Panc1 (cell line): ENCODE measurements around the gene SPEF1.

ENCODE experiments used
- POLR2AphosphoS5 ChIP-seq: IDR thresholded peaks from 2 replicates; pipeline ENCODE4 v1.6.1; 2012; ENCODE audit warnings: mild to moderate bottlenecking, low read depth, low read length, moderate library complexity
- TCF7L2 ChIP-seq: IDR thresholded peaks from 2 replicates; pipeline ENCODE4 v1.6.1; 2011; ENCODE audit warnings: mild to moderate bottlenecking, low read depth, low read length, inconsistent platforms
- TF ChIP-seq, protein P1 (sequence below): fragments of 450-650 bp; IDR thresholded peaks from 2 replicates; pipeline ENCODE4 v1.5.1; 2017; ENCODE audit warnings: mild to moderate bottlenecking
- TF ChIP-seq, protein P2 (sequence below), 2 experiments: IDR thresholded peaks; 2 replicates each; pipeline ENCODE4 v1.6.1; 2011 to 2012; ENCODE audit warnings: low read depth in 2 of 2, control low read depth in 1 of 2, low read length in 1 of 2, mild to moderate bottlenecking in 1 of 2, moderate library complexity in 1 of 2; ENCODE audit not compliant: insufficient read depth in 1 of 2

DNA sequence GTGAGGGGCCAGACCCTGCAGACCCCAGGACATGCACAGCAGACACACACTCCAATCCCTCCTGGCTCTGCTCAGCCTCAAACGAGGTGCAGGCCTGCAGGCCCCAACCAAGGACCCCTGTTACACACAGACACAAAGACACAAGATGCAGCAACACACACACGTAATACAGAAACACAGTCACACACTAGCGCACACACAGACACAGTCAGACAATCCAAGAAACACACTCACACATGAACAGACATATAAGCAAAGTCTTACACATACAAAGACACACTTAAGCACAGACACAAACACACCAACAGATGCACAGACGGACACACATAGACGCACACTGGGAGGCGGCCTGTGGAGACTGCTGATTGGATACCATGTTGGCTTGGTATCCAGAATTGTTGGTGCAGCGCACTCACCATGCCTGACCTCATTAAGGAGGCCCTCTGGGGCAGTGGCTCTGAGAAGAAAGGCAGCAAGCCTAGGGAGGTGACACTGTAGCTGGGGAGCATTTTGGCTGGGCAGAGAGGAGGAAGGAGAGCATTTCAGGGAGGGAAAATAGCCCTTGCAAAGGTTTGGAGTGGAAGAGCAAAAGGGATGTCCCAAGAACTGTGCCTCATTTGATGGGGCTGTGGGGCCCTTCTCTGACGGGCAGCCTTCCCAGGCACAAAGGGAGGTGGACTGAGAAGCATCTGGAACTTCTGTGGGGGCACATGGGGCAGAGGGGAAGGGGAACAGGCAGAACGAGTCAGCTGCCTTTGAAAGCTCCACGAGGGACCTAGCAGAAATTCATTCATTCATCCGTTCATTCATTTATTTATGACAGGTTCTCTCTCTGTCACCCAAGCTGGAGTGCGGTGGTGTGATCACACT is 50.2 kb downstream of the SPEF1 start:
- TF ChIP-seq TCF7L2 (no peak), POLR2AphosphoS5 (no peak)
- TF ChIP-seq, protein P1, sequence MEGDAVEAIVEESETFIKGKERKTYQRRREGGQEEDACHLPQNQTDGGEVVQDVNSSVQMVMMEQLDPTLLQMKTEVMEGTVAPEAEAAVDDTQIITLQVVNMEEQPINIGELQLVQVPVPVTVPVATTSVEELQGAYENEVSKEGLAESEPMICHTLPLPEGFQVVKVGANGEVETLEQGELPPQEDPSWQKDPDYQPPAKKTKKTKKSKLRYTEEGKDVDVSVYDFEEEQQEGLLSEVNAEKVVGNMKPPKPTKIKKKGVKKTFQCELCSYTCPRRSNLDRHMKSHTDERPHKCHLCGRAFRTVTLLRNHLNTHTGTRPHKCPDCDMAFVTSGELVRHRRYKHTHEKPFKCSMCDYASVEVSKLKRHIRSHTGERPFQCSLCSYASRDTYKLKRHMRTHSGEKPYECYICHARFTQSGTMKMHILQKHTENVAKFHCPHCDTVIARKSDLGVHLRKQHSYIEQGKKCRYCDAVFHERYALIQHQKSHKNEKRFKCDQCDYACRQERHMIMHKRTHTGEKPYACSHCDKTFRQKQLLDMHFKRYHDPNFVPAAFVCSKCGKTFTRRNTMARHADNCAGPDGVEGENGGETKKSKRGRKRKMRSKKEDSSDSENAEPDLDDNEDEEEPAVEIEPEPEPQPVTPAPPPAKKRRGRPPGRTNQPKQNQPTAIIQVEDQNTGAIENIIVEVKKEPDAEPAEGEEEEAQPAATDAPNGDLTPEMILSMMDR: no peak
- TF ChIP-seq, protein P2, sequence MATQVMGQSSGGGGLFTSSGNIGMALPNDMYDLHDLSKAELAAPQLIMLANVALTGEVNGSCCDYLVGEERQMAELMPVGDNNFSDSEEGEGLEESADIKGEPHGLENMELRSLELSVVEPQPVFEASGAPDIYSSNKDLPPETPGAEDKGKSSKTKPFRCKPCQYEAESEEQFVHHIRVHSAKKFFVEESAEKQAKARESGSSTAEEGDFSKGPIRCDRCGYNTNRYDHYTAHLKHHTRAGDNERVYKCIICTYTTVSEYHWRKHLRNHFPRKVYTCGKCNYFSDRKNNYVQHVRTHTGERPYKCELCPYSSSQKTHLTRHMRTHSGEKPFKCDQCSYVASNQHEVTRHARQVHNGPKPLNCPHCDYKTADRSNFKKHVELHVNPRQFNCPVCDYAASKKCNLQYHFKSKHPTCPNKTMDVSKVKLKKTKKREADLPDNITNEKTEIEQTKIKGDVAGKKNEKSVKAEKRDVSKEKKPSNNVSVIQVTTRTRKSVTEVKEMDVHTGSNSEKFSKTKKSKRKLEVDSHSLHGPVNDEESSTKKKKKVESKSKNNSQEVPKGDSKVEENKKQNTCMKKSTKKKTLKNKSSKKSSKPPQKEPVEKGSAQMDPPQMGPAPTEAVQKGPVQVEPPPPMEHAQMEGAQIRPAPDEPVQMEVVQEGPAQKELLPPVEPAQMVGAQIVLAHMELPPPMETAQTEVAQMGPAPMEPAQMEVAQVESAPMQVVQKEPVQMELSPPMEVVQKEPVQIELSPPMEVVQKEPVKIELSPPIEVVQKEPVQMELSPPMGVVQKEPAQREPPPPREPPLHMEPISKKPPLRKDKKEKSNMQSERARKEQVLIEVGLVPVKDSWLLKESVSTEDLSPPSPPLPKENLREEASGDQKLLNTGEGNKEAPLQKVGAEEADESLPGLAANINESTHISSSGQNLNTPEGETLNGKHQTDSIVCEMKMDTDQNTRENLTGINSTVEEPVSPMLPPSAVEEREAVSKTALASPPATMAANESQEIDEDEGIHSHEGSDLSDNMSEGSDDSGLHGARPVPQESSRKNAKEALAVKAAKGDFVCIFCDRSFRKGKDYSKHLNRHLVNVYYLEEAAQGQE (IDR thresholded peaks at IDR 0.05; ENCODE audit: insufficient read depth in 1 of 2, low read depth in 2 of 2, low read length in 1 of 2): no peak
